H7 (cell line): ENCODE data around the gene PUS1. TPM values are rescaled to one million over a fixed set of nuclear protein-coding genes. Genes with fewer than 3 reads are reported as not detected.

ENCODE experiments used
- DNase-seq: peaks from one replicate; pipeline ENCODE4 v3.0.0; 2012
- H3K27me3 ChIP-seq: 2 replicates; pipeline ENCODE4 v1.6.0; 2011; ENCODE audit warnings: mild to moderate bottlenecking, low read length; ENCODE audit not compliant: control insufficient read depth, insufficient read depth
- H3K36me3 ChIP-seq: replicated peaks from 2 replicates; pipeline ENCODE4 v1.5.1; 2011; ENCODE audit warnings: low read length; ENCODE audit not compliant: control insufficient read depth, insufficient read depth
- H3K4me3 ChIP-seq: 2 replicates; pipeline ENCODE4 v1.5.1; 2011; ENCODE audit warnings: low read depth, mild to moderate bottlenecking, control low read depth, low read length, moderate library complexity; ENCODE audit not compliant: insufficient read depth
- total RNA-seq: library from RNA; depleted of rRNA; stranded (reverse); fragments of >200 nt; shearing (Covaris generic); gene quantifications from 2 replicates; pipeline ENCODE4 v1.2.3, GENCODE V29; 2014

PUS1 gene
- total RNA-seq, 1 experiment from 2014 or later = 31.1 TPM

DNA sequence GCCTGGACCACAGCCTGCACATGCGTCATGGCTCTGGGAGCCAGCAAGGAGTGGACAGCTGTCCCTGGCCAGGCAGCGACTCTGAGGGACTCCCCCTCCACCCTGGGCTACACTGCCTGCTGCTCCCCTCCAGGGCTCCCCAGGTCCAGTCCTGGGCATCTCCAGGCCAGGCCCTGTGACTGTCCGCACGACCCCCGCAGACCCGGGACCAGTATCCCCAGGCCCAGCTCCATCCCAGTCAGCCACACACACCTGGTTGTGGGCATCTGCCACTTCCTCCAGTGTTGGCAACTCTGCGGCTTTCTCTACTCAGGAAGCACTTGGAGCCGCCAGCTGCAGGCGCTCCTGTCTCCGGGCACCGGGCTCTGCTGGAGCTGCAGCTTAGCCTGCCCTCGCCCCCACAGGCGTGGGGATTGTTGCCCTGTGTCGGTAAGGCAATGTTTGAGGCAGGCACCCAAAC lies 32.2 kb upstream of the PUS1 start:
- no peaks in the 10 kb centered on the region for H3K27me3 ChIP-seq
- H3K36me3 ChIP-seq = peaks cover 4% of the 10 kb centered on the region
- no peak overlapping the region for H3K4me3 ChIP-seq
- DNase-seq = no peak

DNA sequence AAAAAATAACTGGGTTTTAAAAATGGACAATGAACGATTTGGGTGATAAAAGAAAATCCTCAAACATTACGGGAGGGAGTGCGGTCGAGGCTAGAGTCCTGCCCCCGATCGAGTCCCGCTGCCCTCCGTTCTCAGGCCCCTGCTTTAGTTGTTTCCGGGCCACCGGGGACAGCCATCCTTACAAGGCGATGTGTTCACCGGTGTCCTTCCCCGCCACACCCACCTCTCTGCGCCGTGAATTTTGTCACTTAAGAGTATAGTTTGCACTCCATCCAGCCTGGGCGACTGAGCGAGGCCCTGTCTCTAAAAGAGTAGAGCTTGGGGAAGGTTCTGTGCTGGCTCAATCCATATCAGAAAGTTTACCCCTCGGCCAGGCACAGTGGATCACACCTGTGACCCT lies 31.8 kb upstream of the PUS1 start:
- no peaks in the 10 kb centered on the region for H3K27me3 ChIP-seq

GRCh38 chr12:131897875-131898274 lies 31.2 kb upstream of the PUS1 start:
- Histone ChIP-seq H3K4me3 (no peak overlapping the region), H3K36me3 (peaks cover 4% of the 10 kb centered on the region), H3K27me3 (no peaks in the 10 kb centered on the region)
- peak; percentile 31 for DNase-seq

More for the DNA sequence above, 31.8 kb upstream of the PUS1 start:
- DNase-seq = peak; percentile 50
- H3K4me3 ChIP-seq = no peak overlapping the region
- H3K36me3 ChIP-seq = peaks cover 4% of the 10 kb centered on the region

DNA sequence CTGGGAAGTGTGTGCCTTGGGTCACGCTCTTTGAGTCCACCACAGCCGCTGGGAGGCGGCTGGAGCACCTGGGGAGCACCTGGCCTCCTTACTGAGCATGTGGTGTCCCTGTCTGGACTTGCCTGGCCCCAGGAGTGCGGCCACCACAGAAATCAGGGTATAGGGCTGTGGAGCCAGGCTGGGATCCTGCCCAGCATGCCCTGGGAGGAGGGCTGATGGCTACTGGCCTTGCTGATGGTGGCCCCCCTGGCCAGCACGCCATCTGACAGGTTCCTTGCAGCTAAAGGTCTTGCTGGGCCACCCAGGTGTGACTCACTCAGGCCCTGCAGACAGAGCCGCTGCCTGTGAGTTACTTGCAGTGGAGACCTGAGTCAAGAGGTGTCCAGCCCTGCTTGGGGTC lies 28.7 kb upstream of the PUS1 start:
- no peak overlapping the region for H3K4me3 ChIP-seq
- no peaks in the 10 kb centered on the region for H3K27me3 ChIP-seq
- DNase-seq = peak; percentile 63
- peaks cover 4% of the 10 kb centered on the region for H3K36me3 ChIP-seq

DNA sequence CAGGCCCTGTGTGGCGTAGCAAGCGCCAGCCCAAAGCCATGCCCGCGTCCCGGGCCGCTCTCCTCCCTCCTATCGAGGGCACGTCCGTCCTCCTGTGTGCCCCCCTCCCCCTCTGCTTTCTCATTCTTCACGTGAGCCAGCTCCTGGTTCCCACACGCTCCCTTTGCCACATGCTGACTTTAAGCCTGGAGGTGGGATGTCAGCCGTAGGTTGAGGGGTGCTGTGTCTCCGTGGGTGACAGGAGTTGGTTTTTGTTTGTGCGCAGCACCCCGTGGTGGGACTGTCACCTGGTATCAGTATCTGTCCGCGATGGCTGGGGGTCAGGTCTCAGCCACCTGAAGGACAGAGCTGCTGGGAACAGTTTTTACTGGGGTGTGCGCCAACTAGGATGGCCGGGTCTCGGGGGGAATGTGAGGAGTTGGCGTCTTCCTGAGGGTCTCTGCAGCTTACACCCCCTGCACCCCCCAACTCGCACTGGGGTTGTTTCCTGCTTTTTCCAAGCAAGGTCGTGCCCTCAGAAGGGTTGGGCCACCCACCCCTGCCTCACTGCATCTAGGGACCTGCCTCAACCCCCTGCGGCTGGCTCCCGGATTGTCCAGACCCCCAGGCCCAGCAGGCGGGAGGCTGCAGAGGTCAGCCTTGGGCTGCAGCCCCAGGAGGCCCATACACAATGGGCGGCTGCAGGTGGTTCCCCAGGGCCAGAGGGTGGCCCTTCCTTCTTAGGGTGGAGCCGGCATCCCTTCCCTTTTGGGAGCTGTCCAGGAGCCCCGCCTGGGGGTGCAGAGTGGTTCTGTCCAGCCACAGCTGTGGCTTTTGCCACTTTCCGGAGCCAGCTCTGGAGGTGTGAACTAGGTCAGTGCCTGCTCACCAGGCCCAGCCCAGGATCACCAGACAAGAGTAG lies 27.4 kb upstream of the PUS1 start:
- peak; percentile 76 for DNase-seq
- Histone ChIP-seq H3K27me3 (no peaks in the 10 kb centered on the region), H3K36me3 (peaks cover 3% of the 10 kb centered on the region), H3K4me3 (no peak overlapping the region)

GRCh38 chr12:131902332-131903241 lies 26.5 kb upstream of the PUS1 start:
- Histone ChIP-seq H3K36me3 (no peaks in the 10 kb centered on the region), H3K27me3 (no peaks in the 10 kb centered on the region), H3K4me3 (no peak overlapping the region)
- no peak for DNase-seq

DNA sequence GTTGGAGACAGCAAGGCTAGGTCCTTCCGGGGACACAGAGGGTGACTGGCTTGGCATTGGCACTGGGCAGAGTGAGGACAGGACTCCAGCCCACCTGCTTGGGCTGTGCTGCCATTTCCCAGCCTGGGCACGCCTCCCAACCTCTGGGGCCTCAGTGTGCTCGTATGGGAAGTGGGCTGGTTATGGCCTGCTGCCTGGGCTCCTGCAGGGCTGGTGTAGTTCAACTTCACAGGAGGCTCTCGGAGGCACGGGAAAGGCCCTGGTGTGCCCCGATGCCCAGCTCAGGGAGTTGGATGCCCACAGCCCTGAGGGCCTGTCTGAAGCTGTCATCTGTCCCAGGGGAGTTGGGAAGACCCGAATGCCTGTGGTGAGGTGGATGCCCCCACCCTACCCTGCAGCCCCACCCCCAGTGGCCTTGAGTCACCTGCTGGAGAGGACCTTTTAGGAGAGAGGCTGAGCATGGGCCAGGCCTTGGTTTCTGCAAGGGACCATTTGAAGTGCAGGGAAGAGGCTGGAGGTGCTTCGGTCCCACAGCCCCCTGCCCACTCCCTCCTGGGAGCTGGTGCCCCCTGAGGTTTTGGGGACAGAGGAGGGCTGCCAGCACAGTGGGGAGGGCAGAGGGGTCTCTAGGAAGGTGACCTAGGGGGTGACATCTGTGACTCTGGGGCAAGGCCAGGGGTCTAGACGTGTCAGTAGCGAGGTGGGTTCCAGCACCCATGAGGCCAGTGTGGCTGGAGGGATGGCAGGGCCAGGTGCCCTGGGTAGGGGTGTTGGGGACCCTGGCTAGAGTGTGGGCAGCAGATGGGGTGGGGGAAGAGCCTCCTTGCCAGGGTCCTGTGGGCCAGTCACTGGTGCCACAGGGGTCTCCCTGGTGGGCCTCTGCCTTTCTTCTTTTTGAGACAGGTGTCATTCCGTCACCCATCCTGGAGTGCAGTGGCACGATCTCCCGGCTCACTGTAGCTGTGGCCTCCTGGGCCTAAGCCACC lies 25.5 kb upstream of the PUS1 start:
- Histone ChIP-seq H3K4me3 (no peak overlapping the region), H3K27me3 (no peaks in the 10 kb centered on the region), H3K36me3 (no peaks in the 10 kb centered on the region)
- no peak for DNase-seq

GRCh38 chr12:131904346-131904745 lies 24.7 kb upstream of the PUS1 start:
- Histone ChIP-seq H3K36me3 (no peaks in the 10 kb centered on the region; the same call in 1 of the 2 replicates), H3K4me3 (no peak overlapping the region), H3K27me3 (no peaks in the 10 kb centered on the region)
- DNase-seq = no peak

- no peak for DNase-seq
- no peaks in the 10 kb centered on the region; the same call in 1 of the 2 replicates for H3K36me3 ChIP-seq
- no peaks in the 10 kb centered on the region for H3K27me3 ChIP-seq
- no peak overlapping the region for H3K4me3 ChIP-seq
Observed at GRCh38 chr12:131905081-131905629, 23.9 kb upstream of the PUS1 start.

DNA sequence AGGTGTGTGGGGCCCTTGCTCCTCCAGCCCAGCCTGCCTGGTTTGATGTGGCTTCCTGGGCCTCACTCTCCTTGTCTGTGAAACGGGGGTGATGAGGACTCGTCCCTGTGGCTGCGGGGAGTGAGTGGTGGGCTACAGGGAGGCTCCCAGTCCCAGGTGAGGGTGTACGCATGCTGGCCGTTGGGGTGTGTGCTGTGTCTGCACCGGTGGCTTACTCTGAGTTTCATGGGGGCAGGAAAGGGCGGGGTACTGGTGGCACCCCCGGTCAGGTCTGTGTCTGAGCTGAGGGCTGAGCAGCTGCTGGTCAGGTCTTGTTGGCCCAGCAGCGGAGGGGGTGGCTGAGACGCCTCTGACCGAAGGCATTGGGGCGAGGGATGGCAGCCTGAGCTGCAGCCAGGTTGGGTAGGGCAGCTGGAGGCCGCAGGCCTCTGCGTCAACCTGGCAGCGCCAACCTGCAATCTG lies 23.4 kb upstream of the PUS1 start:
- peaks cover 2% of the 10 kb centered on the region for H3K36me3 ChIP-seq
- DNase-seq = no peak

GRCh38 chr12:131907379-131908091 lies 21.5 kb upstream of the PUS1 start:
- no peak overlapping the region for H3K4me3 ChIP-seq
- no peak for DNase-seq
- no peaks in the 10 kb centered on the region for H3K27me3 ChIP-seq
- H3K36me3 ChIP-seq = peaks cover 13% of the 10 kb centered on the region

More for the DNA sequence above, 23.4 kb upstream of the PUS1 start:
- H3K4me3 ChIP-seq = no peak overlapping the region
- H3K27me3 ChIP-seq = no peaks in the 10 kb centered on the region

- Histone ChIP-seq H3K4me3 (no peak overlapping the region), H3K36me3 (peaks cover 13% of the 10 kb centered on the region), H3K27me3 (no peaks in the 10 kb centered on the region)
- no peak for DNase-seq
Observed at GRCh38 chr12:131908092-131909080, 20.7 kb upstream of the PUS1 start.
